Measurements from ENCODE around the gene PLEKHB1. TPM values are rescaled to one million over a fixed set of nuclear protein-coding genes. Genes with fewer than 3 reads are reported as not detected.

Gene PLEKHB1
- total and polyA plus RNA-seq, 10 of the 15 experiments (the other 5 are each of a cell fraction or from before 2014, with no cell fraction given), result 0.58 to 2.6 (median 1.5) TPM; not detected in 1

DNA sequence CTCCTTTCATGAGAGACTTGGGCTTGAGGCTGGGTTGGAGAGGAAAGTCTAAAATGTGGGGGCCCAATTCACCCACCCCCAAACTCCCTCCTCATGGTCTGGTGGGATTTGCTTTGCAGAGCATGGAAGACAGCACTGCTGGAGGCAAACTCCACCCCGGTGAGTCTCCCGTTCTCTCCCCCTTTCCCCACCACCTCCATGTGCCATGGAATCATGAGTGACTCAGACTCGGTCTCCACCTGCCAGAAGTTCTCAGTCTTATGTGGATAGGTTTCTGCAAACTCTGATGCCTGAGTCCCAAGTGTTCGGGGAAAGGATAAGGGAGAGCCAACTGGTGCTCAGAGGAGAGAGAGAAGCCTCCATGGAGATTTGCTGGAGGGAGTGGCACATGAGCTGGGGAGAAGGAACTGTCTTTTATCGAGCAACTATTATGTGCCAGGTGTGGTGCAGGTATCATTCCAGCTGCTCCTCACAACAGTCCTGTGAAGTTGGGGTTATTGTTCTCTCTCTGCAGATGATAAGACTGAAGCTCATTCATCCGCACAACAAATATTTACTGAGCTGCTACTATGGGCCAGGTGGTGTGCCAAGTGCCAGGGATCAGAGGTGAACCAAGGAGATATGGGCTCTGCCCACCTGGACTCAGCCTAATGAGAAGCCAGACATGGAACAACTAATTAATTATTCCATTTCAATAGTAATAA lies 6.6 kb downstream of the PLEKHB1 start:
- H3K9ac ChIP-seq (ENCODE audit: control insufficient read depth, insufficient read depth, low read length), result no peak overlapping the region
- in situ Hi-C loops (cut with MboI) (no loop called here), intact Hi-C loops (cut with micrococcal nuclease; ENCODE audit: unreplicated experiment) (no loop called here)
- H3K27me3 ChIP-seq (replicated peaks in 1 of 2; ENCODE audit: control insufficient read depth in 2 of 2, insufficient read depth in 2 of 2, low read length in 1 of 2), result no peaks in the 10 kb centered on the region
- no TSS peak for BruUV-seq (replicated peaks)
- H3K27ac ChIP-seq (ENCODE audit: control insufficient read depth, insufficient read depth), result no peak overlapping the region
- DNase-seq (ENCODE audit: low read depth, low spot score) (no peak), ATAC-seq (no peak), FAIRE-seq (no peak)
- no peak overlapping the region for H3K4me2 ChIP-seq (ENCODE audit: control insufficient read depth, insufficient read depth)
- H4K20me1 ChIP-seq (ENCODE audit: control insufficient read depth, insufficient read depth), result no peaks in the 10 kb centered on the region
- no peak overlapping the region for H3K4me3 ChIP-seq
- ChIA-PET CTCF (interaction anchor here (1.0 to 2.4 kb wide), 3 partner anchors 9 to 301 kb away, joined by 3 to 8 read pairs (median 3); no protein-coding TSS in a partner anchor), POLR2A (no interaction called here), RAD21 (ENCODE audit: unreplicated experiment) (interaction anchor here (0.8 kb wide), 1 partner anchor 302 kb away, joined by 3 read pairs; no protein-coding TSS in a partner anchor), SMC1A (ENCODE audit: uncharacterized antibody, unreplicated experiment) (no interaction called here)
- H3K4me1 ChIP-seq (ENCODE audit: control insufficient read depth, insufficient read depth, low read length), result no peaks in the 10 kb centered on the region
- 52% methylated on average over 6 of the region's 6 CpGs for whole genome bisulfite sequencing (ENCODE audit: insufficient coverage, insufficient replicate concordance, low lambda C conversion rate, missing lambda C conversion rate)
- H3K9me3 ChIP-seq (replicated peaks; ENCODE audit: control insufficient read depth, insufficient read depth, low read length), result no peaks in the 10 kb centered on the region
- H3K36me3 ChIP-seq (ENCODE audit: control insufficient read depth in 2 of 2, insufficient read depth in 2 of 2, low read length in 1 of 2), result no peaks in the 10 kb centered on the region
- H2AFZ ChIP-seq (ENCODE audit: control insufficient read depth, low read depth, low read length), result no peak overlapping the region
- TF ChIP-seq KLF5 (IDR thresholded peaks at IDR 0.05; ENCODE audit: partially characterized antibody), result no peak
- no peak for TF ChIP-seq PML (IDR thresholded peaks at IDR 0.05; ENCODE audit: low read length)
- TF ChIP-seq YY1 (IDR thresholded peaks at IDR 0.05; ENCODE audit: low read depth, low read length), result no peak
- TF ChIP-seq, protein P1, sequence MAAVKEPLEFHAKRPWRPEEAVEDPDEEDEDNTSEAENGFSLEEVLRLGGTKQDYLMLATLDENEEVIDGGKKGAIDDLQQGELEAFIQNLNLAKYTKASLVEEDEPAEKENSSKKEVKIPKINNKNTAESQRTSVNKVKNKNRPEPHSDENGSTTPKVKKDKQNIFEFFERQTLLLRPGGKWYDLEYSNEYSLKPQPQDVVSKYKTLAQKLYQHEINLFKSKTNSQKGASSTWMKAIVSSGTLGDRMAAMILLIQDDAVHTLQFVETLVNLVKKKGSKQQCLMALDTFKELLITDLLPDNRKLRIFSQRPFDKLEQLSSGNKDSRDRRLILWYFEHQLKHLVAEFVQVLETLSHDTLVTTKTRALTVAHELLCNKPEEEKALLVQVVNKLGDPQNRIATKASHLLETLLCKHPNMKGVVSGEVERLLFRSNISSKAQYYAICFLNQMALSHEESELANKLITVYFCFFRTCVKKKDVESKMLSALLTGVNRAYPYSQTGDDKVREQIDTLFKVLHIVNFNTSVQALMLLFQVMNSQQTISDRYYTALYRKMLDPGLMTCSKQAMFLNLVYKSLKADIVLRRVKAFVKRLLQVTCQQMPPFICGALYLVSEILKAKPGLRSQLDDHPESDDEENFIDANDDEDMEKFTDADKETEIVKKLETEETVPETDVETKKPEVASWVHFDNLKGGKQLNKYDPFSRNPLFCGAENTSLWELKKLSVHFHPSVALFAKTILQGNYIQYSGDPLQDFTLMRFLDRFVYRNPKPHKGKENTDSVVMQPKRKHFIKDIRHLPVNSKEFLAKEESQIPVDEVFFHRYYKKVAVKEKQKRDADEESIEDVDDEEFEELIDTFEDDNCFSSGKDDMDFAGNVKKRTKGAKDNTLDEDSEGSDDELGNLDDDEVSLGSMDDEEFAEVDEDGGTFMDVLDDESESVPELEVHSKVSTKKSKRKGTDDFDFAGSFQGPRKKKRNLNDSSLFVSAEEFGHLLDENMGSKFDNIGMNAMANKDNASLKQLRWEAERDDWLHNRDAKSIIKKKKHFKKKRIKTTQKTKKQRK (IDR thresholded peaks at IDR 0.05; ENCODE audit: low read depth, low read length), result no peak
- TF ChIP-seq, protein P2, sequence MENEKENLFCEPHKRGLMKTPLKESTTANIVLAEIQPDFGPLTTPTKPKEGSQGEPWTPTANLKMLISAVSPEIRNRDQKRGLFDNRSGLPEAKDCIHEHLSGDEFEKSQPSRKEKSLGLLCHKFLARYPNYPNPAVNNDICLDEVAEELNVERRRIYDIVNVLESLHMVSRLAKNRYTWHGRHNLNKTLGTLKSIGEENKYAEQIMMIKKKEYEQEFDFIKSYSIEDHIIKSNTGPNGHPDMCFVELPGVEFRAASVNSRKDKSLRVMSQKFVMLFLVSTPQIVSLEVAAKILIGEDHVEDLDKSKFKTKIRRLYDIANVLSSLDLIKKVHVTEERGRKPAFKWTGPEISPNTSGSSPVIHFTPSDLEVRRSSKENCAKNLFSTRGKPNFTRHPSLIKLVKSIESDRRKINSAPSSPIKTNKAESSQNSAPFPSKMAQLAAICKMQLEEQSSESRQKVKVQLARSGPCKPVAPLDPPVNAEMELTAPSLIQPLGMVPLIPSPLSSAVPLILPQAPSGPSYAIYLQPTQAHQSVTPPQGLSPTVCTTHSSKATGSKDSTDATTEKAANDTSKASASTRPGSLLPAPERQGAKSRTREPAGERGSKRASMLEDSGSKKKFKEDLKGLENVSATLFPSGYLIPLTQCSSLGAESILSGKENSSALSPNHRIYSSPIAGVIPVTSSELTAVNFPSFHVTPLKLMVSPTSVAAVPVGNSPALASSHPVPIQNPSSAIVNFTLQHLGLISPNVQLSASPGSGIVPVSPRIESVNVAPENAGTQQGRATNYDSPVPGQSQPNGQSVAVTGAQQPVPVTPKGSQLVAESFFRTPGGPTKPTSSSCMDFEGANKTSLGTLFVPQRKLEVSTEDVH (IDR thresholded peaks at IDR 0.05; ENCODE audit: low read depth, partially characterized antibody), result no peak
- no peak for TF ChIP-seq ATF7 (IDR thresholded peaks at IDR 0.05; ENCODE audit: low read depth)
- no peak for TF ChIP-seq MEF2A (IDR thresholded peaks at IDR 0.05; ENCODE audit: insufficient read depth, low read depth, low read length)
- no peaks in the 10 kb centered on the region for H3K79me2 ChIP-seq (ENCODE audit: control insufficient read depth, insufficient read depth, low read length)
